Activated naive CD4-positive, alpha-beta T cell treated with anti-CD3 and anti-CD28 coated beads, Interleukin-2, amount 50 U/mL, for 16 hours (primary cell): ENCODE data around the gene ISLR2.

Experiments
- DNase-seq: peaks from one replicate; pipeline ENCODE4 v3.0.0-alpha.2; 2020

ISLR2 gene

GRCh38 chr15:74128785-74129585 lies 1.4 kb upstream of the ISLR2 start:
- DNase-seq = no peak

- no peak for DNase-seq
Measured at GRCh38 chr15:74129586-74130154, 716 bp upstream of the ISLR2 start.

GRCh38 chr15:74130849-74131627 lies 652 bp downstream of the ISLR2 start:
- DNase-seq = no peak

DNA sequence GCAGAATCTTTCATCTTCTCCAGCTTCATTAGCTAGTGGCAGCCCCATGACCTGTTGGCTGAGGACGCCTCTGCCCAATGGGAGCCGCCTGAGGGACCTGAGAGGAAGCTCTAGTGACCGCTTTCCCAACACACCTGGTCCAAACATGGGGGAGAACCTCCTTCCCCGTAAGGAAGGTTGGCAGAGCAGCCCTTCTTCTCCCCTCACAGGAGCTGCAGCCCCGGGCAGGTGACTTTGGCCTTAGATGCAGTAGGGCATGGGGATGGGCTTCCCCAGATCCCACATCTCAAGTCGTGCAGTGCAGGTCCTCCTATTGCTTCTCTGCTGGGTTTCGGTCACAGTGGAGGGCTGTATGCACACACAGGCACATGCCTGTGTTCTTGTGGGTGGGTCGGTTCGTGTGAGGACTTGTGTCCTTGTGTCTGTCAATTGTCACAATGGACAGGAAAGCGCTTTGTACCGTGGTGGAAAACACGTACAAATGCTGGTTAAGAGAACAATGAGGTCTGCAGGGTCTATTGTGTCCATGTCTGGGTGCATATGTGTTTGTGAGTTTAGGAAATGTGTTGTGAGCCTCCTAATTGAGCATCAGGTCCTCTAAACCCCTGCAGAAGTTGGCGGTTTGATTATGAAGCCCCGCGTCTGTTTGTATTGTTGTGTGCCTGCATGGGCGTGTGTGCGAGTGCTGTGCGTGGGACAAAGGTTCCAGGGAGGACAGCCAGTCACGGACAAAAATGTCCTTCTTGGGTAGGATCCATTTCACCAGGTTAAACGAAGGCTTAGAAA lies 1.4 kb downstream of the ISLR2 start:
- no peak for DNase-seq

DNA sequence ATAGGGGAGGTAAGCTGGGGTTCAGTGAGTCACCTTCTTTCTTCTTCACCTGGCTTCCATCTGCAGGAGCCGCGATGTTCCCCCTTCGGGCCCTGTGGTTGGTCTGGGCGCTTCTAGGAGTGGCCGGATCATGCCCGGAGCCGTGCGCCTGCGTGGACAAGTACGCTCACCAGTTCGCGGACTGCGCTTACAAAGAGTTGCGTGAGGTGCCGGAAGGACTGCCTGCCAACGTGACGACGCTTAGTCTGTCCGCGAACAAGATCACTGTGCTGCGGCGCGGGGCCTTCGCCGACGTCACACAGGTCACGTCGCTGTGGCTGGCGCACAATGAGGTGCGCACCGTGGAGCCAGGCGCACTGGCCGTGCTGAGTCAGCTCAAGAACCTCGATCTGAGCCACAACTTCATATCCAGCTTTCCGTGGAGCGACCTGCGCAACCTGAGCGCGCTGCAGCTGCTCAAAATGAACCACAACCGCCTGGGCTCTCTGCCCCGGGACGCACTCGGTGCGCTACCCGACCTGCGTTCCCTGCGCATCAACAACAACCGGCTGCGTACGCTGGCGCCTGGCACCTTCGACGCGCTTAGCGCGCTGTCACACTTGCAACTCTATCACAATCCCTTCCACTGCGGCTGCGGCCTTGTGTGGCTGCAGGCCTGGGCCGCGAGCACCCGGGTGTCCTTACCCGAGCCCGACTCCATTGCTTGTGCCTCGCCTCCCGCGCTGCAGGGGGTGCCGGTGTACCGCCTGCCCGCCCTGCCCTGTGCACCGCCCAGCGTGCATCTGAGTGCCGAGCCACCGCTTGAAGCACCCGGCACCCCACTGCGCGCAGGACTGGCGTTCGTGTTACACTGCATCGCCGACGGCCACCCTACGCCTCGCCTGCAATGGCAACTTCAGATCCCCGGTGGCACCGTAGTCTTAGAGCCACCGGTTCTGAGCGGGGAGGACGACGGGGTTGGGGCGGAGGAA lies 2.6 kb downstream of the ISLR2 start:
- DNase-seq = no peak

DNA sequence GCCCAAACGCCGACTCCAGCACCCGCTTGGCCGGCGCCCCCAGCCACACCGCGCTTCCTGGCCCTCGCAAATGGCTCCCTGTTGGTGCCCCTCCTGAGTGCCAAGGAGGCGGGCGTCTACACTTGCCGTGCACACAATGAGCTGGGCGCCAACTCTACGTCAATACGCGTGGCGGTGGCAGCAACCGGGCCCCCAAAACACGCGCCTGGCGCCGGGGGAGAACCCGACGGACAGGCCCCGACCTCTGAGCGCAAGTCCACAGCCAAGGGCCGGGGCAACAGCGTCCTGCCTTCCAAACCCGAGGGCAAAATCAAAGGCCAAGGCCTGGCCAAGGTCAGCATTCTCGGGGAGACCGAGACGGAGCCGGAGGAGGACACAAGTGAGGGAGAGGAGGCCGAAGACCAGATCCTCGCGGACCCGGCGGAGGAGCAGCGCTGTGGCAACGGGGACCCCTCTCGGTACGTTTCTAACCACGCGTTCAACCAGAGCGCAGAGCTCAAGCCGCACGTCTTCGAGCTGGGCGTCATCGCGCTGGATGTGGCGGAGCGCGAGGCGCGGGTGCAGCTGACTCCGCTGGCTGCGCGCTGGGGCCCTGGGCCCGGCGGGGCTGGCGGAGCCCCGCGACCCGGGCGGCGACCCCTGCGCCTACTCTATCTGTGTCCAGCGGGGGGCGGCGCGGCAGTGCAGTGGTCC lies 3.5 kb downstream of the ISLR2 start:
- no peak for DNase-seq

DNA sequence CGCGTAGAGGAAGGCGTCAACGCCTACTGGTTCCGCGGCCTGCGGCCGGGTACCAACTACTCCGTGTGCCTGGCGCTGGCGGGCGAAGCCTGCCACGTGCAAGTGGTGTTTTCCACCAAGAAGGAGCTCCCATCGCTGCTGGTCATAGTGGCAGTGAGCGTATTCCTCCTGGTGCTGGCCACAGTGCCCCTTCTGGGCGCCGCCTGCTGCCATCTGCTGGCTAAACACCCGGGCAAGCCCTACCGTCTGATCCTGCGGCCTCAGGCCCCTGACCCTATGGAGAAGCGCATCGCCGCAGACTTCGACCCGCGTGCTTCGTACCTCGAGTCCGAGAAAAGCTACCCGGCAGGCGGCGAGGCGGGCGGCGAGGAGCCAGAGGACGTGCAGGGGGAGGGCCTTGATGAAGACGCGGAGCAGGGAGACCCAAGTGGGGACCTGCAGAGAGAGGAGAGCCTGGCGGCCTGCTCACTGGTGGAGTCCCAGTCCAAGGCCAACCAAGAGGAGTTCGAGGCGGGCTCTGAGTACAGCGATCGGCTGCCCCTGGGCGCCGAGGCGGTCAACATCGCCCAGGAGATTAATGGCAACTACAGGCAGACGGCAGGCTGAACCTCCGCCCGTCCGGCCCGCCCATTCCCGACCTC lies 4.1 kb downstream of the ISLR2 start:
- DNase-seq = no peak

DNA sequence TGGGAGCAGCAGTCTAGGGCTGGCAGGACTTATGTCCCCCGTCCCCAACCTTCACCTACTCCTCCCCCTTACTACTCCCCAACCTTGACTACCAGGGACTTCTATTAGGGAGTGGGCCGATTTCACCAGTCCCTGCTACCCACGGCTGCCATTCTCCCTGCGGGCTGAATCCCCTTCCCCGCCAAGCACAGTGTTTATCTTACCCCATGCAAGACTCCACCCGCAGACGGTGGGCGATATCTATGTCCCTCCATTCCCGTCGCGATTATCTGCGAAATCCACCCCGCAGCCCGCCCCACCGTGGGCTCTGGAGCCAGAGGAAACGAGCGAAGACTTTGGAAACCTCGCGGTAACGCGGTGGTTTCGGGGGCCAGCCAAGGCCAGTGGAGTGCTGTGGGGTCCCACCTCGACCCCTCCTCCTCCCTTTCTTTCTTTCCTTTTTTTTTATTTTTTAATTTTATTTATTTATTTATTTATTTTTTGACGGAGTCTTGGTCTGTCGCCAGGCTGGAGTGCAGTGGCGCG lies 4.7 kb downstream of the ISLR2 start:
- DNase-seq = no peak

DNA sequence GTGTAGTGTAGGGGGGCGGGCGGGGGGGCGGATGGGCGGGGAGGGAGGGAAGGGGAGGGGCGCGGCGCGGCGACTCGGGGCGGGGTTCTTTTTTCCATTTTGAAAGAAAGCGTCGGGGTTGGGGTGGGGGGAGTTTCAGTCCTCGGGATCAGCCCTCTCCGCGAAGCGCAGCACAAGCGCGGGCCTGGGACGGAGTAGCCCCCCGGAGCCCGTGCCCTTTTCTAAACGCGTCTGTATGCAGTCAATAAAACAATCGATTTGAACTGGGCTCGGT lies 6.1 kb downstream of the ISLR2 start:
- no peak for DNase-seq

DNA sequence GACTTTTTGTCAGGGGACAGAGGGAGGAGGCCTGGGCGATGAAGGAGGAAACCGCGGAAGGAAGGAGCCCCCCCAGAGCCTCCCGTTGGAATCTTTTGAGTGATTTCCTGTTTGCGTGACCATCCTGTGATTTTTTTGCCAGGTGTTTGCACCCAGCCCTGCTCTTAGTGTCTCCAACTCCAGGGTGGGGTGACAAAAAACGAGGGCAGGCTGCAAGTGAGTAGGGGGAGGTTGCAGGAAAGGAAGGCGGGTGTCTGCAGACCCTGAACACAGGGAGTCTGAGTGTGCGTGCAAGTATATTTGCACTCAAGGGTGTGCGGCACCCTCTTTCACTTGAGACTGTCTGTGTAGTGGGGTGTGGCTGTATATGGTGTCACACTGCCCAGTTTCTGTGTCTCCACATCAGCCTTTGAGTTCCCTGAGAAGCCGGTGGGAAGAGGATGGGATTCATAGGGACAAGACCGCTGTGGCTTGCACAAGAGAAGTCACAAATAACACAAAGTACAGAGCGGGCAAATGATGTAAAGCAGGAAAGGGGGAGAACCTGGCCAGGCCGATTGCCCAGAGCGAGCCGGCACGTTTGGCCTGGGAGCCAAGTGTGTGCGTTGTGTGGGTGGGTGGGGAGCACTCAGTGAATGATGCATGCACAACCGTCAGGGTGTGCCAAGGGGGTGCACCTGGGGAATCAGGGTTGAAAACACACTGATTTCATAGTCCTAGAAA lies 6.6 kb downstream of the ISLR2 start:
- no peak for DNase-seq

- no peak for DNase-seq
Measured at GRCh38 chr15:74137537-74137894, 7.1 kb downstream of the ISLR2 start.

DNA sequence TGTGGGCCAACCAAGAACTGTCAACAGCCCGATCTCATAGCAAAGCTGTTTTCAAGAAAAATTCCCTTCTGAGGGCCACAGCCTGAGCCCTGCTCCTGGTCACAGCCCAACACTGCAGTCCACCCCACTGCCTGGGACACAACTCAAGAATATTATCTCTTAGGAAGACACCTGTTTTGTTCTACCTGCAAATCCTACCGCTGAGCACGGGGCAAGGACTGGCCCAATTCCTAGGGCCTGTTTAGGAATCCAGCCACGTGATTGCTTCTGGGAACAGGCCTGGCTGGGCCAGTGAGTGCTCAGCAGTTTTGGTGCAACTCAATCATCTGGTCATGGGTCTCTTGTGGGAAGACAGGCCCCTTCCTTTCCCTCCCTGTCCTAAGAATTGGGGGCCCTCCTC lies 8.3 kb downstream of the ISLR2 start:
- no peak for DNase-seq

- no peak for DNase-seq
Measured at GRCh38 chr15:74141591-74141990, 11.2 kb downstream of the ISLR2 start.

GRCh38 chr15:74144153-74144775 lies 13.9 kb downstream of the ISLR2 start:
- DNase-seq = no peak

DNA sequence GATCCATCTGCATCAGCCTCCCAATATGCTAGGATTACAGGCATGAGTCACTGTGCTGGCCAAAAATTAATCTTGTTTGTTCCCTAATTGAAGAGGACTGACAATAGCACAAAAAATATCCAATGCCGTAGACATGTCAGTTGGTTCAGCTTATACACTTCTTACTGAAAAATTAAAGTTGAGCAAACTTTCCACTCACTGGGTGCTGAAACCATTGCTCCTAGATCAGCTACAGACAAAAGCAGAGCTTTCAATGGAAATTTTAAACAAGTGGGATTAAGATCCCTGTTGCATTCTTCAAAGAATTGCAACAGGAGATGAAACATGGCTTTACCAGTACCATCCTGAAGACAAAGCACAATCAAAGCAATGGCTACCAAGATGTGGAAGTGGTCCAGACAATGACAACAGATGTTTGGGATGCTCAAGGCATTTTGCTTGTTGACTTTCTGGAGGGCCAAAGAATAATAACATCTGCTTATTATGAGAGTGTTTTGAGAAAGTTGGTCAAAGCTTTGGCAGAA lies 16.0 kb downstream of the ISLR2 start:
- no peak for DNase-seq

DNA sequence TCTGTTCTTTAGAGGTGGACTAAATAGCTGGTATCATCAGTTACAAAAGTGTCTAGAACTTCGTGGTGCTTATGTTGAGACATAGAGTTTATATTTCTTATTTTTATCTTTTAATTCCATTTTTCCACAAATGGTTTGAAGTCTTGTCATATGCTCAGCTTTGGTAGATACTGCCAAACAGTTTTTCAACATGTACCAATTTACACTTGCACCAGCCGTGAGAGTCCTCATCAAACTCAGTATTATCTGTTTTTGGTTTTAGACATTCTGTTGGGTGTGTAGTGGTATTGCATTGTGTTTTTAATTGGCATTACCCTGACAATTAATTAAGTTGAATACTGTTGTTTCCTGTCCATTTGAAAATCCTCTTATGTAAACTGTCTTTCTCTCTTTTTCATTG lies 16.7 kb downstream of the ISLR2 start:
- DNase-seq = no peak

DNA sequence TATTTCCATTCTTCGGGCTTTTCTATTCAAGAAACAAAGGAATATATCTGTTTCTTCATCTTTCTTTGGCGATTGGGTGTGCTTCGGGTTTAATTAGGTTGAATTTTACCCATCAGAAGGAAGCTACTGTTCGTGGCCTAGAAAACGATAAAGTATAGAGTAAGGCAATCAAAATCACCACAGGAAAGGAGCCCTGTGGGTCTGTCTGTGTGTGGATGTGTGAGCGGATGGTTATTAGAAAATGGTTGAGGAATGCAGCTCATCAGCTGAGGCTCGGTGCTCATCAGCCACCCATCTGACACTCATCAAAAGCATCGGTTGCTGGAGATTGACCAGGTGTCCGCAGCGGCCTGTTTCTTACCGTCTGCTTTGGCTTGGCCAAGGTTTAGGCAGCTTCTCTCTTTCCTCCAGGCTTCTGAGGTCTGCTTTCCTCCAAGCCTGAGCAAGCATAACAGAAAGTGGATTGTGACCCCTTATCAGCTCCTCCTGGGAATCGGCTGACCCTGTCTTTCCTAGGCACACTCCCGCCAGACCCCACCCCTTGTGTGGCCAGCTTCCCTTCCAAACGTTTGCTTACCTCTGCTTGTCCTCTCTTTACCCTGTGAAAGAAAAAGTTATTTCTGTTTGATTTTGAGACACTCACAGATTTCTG lies 25.5 kb downstream of the ISLR2 start:
- DNase-seq = no peak

- DNase-seq = no peak
Measured at GRCh38 chr15:74156678-74157411, 26.5 kb downstream of the ISLR2 start.
